CD14-positive monocyte (primary cell): ENCODE data around the gene IL6. TPM values are rescaled to one million over a fixed set of nuclear protein-coding genes. Genes with fewer than 3 reads are reported as not detected.

Source experiments
- DNase-seq, 3 donors: peaks; one replicate each; pipeline ENCODE4 v3.0.0-alpha.2; 2011 to 2022
- H2AFZ ChIP-seq: 2 replicates; pipeline ENCODE4 v1.6.0; 2012; ENCODE audit warnings: mild to moderate bottlenecking, low read depth, low read length, inconsistent platforms; ENCODE audit not compliant: insufficient read depth, poor library complexity, severe bottlenecking
- H3K27ac ChIP-seq, 2 donors: 1 replicate in 1 of 2; 2 replicates in 1 of 2; pipeline ENCODE4 v1.5.1; 2012 to 2013; ENCODE audit warnings: low read length in 2 of 2, control low read depth in 1 of 2, inconsistent platforms in 1 of 2, low read depth in 1 of 2, mild to moderate bottlenecking in 1 of 2
- H3K27me3 ChIP-seq, 2 donors: one replicate each; pipeline versions ENCODE4 v1.6.0 to v1.6.1; 2011 to 2013; ENCODE audit warnings: low read length in 2 of 2; ENCODE audit not compliant: control insufficient read depth in 2 of 2, insufficient read depth in 2 of 2
- H3K36me3 ChIP-seq, 2 donors: replicated peaks in 1 of 2; 1 replicate in 1 of 2; 2 replicates in 1 of 2; pipeline versions ENCODE4 v1.5.1 to v1.6.1; 2012 to 2013; ENCODE audit warnings: low read length in 2 of 2, control low read depth in 1 of 2, inconsistent platforms in 1 of 2, mild to moderate bottlenecking in 1 of 2; ENCODE audit not compliant: insufficient read depth in 2 of 2, control insufficient read depth in 1 of 2
- H3K4me1 ChIP-seq, 2 donors: 1 replicate in 1 of 2; 2 replicates in 1 of 2; pipeline versions ENCODE4 v1.5.1 to v1.6.1; 2012 to 2013; ENCODE audit warnings: low read length in 2 of 2, control low read depth in 1 of 2, inconsistent platforms in 1 of 2, mild to moderate bottlenecking in 1 of 2, moderate library complexity in 1 of 2; ENCODE audit not compliant: insufficient read depth in 2 of 2, control insufficient read depth in 1 of 2
- H3K4me2 ChIP-seq: replicated peaks from 2 replicates; pipeline ENCODE3; 2012; ENCODE audit warnings: low read length, moderate library complexity, mild to moderate bottlenecking; ENCODE audit not compliant: poor library complexity, severe bottlenecking; ENCODE audit errors: extremely low read depth
- H3K4me3 ChIP-seq, 3 experiments: fragments of 200-600 bp in 1 of 3; sonication (generic) in 1 of 3; replicated peaks in 1 of 3; 1 replicate in 2 of 3; 2 replicates in 1 of 3; pipeline ENCODE4 v1.5.1; 2011 to 2013; ENCODE audit warnings: low read length in 3 of 3, mild to moderate bottlenecking in 3 of 3, control low read depth in 2 of 3, low read depth in 2 of 3, inconsistent platforms in 1 of 3, moderate library complexity in 1 of 3
- H3K79me2 ChIP-seq: 2 replicates; pipeline ENCODE4 v1.6.0; 2012; ENCODE audit warnings: mild to moderate bottlenecking, control low read depth, inconsistent platforms, low read length, moderate library complexity; ENCODE audit not compliant: insufficient read depth
- H3K9ac ChIP-seq: 2 replicates; pipeline ENCODE4 v1.6.0; 2017; ENCODE audit warnings: low read length, mild to moderate bottlenecking; ENCODE audit not compliant: insufficient read depth, poor library complexity, severe bottlenecking
- H3K9me3 ChIP-seq, 2 donors: replicated peaks in 1 of 2; 1 replicate in 1 of 2; 2 replicates in 1 of 2; pipeline versions ENCODE4 v1.5.1 to v1.6.1; 2012 to 2013; ENCODE audit warnings: low read length in 2 of 2, control low read depth in 1 of 2; ENCODE audit not compliant: control insufficient read depth in 1 of 2, insufficient read depth in 1 of 2
- H4K20me1 ChIP-seq: 2 replicates; pipeline ENCODE4 v1.6.0; 2012; ENCODE audit warnings: mild to moderate bottlenecking, low read length, control low read depth, moderate library complexity; ENCODE audit not compliant: insufficient read depth
- H3K27ac Mint-ChIP-seq, 7 donors: one replicate each; pipeline ENCODE4 v1.8.0; 2020; ENCODE audit warnings: mild to moderate bottlenecking in 7 of 7, mixed read lengths in 7 of 7, moderate library complexity in 6 of 7, inconsistent platforms in 2 of 7
- H3K27me3 Mint-ChIP-seq, 3 donors: one replicate each; pipeline ENCODE4 v1.8.0; 2021 to 2022; ENCODE audit warnings: low read depth in 3 of 3, mild to moderate bottlenecking in 3 of 3, mixed read lengths in 3 of 3, moderate library complexity in 3 of 3, inconsistent platforms in 1 of 3
- H3K36me3 Mint-ChIP-seq, 2 donors: one replicate each; pipeline ENCODE4 v1.8.0; 2020; ENCODE audit warnings: mixed read lengths in 2 of 2, inconsistent platforms in 1 of 2, mild to moderate bottlenecking in 1 of 2
- H3K4me1 Mint-ChIP-seq: one replicate; pipeline ENCODE4 v1.8.0; 2020; ENCODE audit warnings: mild to moderate bottlenecking, mixed read lengths
- H3K4me3 Mint-ChIP-seq, 2 donors: one replicate each; pipeline ENCODE4 v1.8.0; 2020; ENCODE audit warnings: mild to moderate bottlenecking in 2 of 2, mixed read lengths in 2 of 2, moderate library complexity in 1 of 2
- H3K9me3 Mint-ChIP-seq, 7 donors: one replicate each; pipeline ENCODE4 v1.8.0; 2020 to 2022; ENCODE audit warnings: mixed read lengths in 7 of 7, mild to moderate bottlenecking in 6 of 7, moderate library complexity in 6 of 7, inconsistent platforms in 2 of 7
- WGBS: methylation state at CpG from one replicate; pipeline ENCODE4 v1.1.5; 2013; ENCODE audit warnings: missing lambda C conversion rate; ENCODE audit not compliant: insufficient coverage; 5-methylcytosine and 5-hydroxymethylcytosine counted together
- intact Hi-C, 2 donors: fragments of 100-400 bp; cut with micrococcal nuclease; formaldehyde crosslinking; loops; one replicate each; pipeline versions ENCODE4 v1.15.0 to v1.15.1; 2023
- polyA plus RNA-seq, 3 donors: library from polyadenylated mRNA; depleted of rRNA in 1 of 3; unstranded in 2 of 3; stranded (reverse) in 1 of 3; fragments of 300-500 nt in 2 of 3; fragments of >200 nt in 1 of 3; fragmentation: Illumina TruSeq in 2 of 3; gene quantifications; 1 replicate in 2 of 3; 2 replicates in 1 of 3; pipeline ENCODE4 v1.2.3, GENCODE V29; 2012 to 2021
- TF ChIP-seq, protein P1 (sequence below): fragments of 200-600 bp; IDR thresholded peaks from one replicate; pipeline ENCODE4 v1.8.0; 2022; ENCODE audit warnings: antibody characterized with exemption, mild to moderate bottlenecking

IL6 gene
- polyA plus RNA-seq, 3 donors, result 0.28 to 3.5 (median 1.6) TPM

DNA sequence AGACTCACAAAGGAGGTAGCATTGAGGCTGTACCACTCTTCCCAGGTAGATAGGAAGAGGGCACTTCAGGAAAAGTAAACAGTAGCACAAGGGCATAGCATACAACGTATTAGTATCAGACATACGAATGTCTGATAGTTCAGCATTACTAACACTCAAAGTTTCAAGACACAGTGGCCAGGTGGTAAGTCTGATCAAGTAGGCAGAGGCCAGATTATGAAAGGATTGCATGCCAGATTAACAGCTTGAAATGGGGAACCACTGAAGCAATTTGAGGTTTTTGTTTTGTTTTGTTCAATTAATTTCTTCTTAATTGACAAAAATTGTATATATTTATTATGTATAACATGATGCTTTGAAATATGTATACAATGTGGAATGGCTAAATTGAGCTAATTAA, 45.7 kb upstream of the IL6 start:
- H3K4me1 ChIP-seq, result peaks cover 29 to 38% of the 10 kb centered on the region in 2 donors
- Mint-ChIP-seq H3K27me3 (peaks cover 3 to 8% (median 4%) of the 10 kb centered on the region in 3 donors), H3K9me3 (peaks cover 0 to 2% (median 0%) of the 10 kb centered on the region in 7 donors), H3K4me3 (no peak overlapping the region), H3K27ac (peak overlapping the region in 1 of 7 donors; percentile 3), H3K36me3 (peaks cover 0 to 2% of the 10 kb centered on the region in 2 donors), H3K4me1 (peaks cover 38% of the 10 kb centered on the region)
- no peak overlapping the region for H3K4me2 ChIP-seq
- no peaks in the 10 kb centered on the region for H3K79me2 ChIP-seq
- no peaks in the 10 kb centered on the region for H4K20me1 ChIP-seq
- H3K27ac ChIP-seq, result no peak overlapping the region
- no peak overlapping the region for H2AFZ ChIP-seq
- no peaks in the 10 kb centered on the region for H3K27me3 ChIP-seq
- DNase-seq, result no peak
- H3K36me3 ChIP-seq, result no peaks in the 10 kb centered on the region
- intact Hi-C loops, result no loop called here
- H3K9ac ChIP-seq, result no peak overlapping the region
- TF ChIP-seq, protein P1, sequence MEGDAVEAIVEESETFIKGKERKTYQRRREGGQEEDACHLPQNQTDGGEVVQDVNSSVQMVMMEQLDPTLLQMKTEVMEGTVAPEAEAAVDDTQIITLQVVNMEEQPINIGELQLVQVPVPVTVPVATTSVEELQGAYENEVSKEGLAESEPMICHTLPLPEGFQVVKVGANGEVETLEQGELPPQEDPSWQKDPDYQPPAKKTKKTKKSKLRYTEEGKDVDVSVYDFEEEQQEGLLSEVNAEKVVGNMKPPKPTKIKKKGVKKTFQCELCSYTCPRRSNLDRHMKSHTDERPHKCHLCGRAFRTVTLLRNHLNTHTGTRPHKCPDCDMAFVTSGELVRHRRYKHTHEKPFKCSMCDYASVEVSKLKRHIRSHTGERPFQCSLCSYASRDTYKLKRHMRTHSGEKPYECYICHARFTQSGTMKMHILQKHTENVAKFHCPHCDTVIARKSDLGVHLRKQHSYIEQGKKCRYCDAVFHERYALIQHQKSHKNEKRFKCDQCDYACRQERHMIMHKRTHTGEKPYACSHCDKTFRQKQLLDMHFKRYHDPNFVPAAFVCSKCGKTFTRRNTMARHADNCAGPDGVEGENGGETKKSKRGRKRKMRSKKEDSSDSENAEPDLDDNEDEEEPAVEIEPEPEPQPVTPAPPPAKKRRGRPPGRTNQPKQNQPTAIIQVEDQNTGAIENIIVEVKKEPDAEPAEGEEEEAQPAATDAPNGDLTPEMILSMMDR, result no peak
- WGBS, result no CpG with 5 or more reads among the region's 2 CpGs
- H3K9me3 ChIP-seq, result no peaks in the 10 kb centered on the region
- H3K4me3 ChIP-seq, result no peak overlapping the region

DNA sequence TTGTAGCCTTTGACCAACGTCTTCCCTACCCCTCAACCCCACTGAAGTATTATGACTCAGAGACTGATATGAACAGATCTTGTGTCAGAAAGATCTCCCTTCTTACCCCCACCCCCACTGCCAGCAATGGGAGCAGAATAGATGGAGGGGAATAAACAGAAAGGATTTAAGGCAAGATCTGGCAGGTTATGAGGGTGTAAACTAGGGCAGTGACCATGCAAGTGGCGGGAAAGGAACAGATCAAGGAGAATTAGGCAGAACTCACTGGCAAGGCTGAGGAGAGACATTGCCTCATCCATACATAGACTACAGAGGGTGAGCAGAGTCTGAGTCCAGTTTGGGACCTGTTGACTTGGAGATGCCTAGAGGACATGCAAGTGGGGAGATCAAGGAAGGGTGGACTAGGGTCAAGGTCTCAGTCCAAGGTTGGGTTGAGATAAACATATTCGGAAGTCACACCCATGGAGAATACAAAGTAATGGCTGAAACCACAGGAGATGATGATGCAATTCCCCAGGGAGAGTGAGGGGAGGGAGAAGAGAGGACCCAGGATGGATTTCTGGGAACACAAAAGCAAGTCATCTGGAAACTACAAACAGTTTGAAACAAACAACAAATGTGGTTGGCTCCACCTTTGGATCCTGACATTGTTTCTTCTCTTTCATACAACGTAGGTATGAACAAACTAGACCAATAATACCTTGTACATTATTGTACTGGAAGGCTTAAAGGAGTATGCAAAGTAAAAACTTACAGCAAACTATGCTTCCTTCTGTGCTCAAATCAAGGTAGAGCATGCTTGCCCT, 44.9 kb upstream of the IL6 start:
- DNase-seq, result no peak
- H3K4me3 Mint-ChIP-seq, result no peak overlapping the region
- H3K27me3 Mint-ChIP-seq, result peaks cover 3 to 8% (median 4%) of the 10 kb centered on the region in 3 donors
- Histone ChIP-seq H3K4me2 (no peak overlapping the region), H3K4me3 (no peak overlapping the region), H3K27me3 (no peaks in the 10 kb centered on the region), H3K27ac (no peak overlapping the region), H3K4me1 (peaks cover 27 to 37% of the 10 kb centered on the region in 2 donors), H3K9ac (no peak overlapping the region), H3K9me3 (no peaks in the 10 kb centered on the region), H4K20me1 (no peaks in the 10 kb centered on the region), H3K79me2 (no peaks in the 10 kb centered on the region), H2AFZ (no peak overlapping the region), H3K36me3 (no peaks in the 10 kb centered on the region)
- H3K27ac Mint-ChIP-seq, result peak overlapping the region in 1 of 7 donors; percentile 48
- intact Hi-C loops, result no loop called here
- TF ChIP-seq, protein P1, result no peak
- peaks cover 0 to 2% of the 10 kb centered on the region in 2 donors for H3K36me3 Mint-ChIP-seq
- WGBS, result 45% methylated on average over 1 of the region's 4 CpGs
- H3K9me3 Mint-ChIP-seq, result peaks cover 0 to 2% (median 0%) of the 10 kb centered on the region in 7 donors
- H3K4me1 Mint-ChIP-seq, result peaks cover 36% of the 10 kb centered on the region
